ENCODE data around the gene WSCD2. TPM values are rescaled to one million over a fixed set of nuclear protein-coding genes. Genes with fewer than 3 reads are reported as not detected.

The WSCD2 gene
- total RNA-seq, 1 donor from 2014 or later, result not detected

DNA sequence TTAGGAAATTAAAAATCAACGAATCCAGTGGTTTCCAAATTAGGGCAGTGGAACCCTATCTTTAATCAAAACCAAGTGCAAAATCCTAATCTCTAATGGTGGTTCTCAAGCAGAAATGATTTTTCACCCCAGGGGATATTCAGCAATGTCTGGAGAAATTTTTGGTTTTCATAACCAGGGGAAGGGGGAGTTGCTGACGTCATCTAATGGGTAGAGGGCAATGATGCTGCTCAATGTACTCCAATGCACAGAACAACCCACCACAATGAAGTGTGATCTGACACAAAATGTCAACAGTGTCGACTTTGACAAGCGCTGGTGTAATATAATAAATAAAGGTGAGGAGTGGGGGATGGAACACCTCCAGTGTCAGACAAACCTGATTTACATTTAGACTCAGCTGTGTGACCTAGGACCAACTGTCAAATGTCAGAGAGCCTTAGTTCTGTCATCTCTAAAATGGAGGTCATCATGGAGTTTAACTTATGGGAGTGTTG lies 128.6 kb downstream of the WSCD2 start:
- intact Hi-C loops (cut with micrococcal nuclease), result no loop called here

DNA sequence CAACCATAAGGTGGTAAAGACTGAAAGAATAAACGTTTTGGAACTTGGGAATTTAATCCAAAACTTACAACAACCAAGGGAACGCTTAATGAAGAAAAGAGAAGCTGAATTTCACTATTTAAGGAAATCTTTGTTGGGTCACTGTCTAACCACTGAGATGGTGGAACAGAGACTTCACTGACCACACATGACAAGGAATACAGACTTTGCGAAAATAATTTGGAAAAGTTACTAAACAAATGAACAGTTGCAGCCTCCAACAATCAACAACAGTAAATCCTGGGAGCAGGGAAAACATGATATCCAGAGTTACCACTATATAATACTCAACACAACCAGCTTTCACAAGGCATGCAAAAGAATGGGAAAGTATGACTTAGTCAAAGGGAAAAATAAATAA lies 131.0 kb downstream of the WSCD2 start:
- intact Hi-C loops (cut with micrococcal nuclease), result no loop called here

DNA sequence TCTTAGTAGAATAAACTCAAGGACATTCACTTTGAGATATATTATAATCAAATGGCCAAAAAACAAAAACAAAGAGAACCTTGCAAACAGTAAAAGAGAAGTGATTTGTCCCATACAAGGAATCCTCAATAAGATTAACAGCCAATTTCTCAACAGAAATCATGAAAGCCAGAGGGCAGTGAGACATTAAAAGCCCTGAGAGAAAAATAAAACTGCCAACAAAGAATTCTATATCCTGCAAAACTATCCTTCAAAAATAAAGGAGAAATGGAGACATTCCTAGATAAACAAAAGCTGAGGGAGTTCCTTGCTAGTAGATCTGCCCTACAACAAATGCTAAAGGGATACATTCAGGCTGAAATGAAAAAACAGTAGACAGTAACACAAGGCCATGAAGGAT lies 131.9 kb downstream of the WSCD2 start:
- intact Hi-C loops (cut with micrococcal nuclease), result no loop called here

DNA sequence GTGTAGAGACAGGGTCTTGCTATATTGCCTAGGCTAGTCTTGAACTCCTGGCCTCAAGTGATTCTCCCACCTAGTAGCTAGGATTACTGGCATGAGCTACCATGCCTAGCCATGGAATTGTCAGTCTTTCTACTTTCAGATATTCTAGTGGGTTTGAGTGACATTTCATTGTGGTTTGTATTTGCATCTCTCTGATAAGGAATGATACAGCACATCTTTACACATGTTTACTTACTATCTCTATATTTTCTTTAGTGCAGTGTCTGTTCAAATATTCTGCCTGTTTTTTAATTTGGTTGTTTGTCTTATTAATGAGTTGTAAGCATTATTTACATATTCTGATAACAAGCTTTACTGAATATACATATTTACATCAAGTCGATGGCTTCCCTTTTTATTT lies 136.4 kb downstream of the WSCD2 start:
- intact Hi-C loops (cut with micrococcal nuclease), result no loop called here

DNA sequence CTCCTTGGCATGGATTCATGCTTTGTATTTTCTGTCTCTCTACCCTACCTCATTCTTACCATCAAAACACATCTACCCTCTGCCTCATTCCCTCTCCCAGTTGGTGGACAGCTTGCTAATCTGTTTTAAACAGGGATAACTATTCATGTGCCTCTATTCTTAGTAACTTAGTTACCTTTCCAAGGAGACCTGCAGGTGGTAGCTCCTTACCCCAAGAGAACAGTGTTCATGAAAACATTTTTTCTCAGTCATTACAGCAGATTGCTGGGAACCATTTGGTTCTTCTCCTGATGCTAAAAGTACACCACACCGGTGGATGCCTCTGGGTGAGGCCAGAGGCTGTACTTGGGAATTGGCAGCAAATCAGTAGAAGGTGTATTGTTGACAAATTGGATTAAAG lies 137.0 kb downstream of the WSCD2 start:
- intact Hi-C loops (cut with micrococcal nuclease), result no loop called here

DNA sequence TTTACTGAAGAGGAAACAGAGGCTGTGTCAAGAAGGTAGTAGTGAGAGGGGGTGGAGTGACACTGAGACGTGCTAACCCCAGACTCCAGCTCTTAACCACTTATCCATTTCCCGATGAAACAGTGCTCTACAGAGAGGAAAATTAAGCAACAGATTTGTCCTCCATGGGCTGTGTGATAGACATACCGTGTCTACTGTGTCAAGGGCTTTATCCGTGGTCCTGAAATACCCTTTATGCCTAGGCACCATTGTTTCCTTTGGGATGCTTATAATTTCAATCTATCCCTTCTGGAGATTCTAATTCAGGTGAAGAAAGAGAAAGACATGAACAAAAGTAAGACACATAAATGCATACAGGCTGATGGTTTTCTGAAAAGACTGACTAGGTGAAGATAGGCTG lies 138.4 kb downstream of the WSCD2 start:
- intact Hi-C loops (cut with micrococcal nuclease), result no loop called here

DNA sequence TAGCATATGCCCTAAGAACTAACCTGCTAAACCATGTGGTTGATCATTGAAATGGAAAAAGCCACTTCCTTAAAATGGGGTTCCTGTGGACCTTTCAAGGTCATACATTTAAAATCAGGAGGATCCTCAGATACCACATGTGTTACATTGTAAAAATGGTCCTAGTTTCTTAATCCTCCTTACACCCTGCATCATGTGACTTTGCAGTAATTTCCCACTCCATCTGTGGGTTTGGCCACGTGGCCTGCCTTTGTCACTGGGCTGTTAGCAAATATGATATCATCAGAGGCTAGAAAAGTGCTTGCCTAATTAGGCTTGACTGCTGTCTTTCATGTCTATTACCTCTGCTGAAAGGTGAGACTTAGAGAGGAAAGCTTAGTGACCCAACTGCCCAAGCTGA lies 139.3 kb downstream of the WSCD2 start:
- intact Hi-C loops (cut with micrococcal nuclease), result no loop called here

DNA sequence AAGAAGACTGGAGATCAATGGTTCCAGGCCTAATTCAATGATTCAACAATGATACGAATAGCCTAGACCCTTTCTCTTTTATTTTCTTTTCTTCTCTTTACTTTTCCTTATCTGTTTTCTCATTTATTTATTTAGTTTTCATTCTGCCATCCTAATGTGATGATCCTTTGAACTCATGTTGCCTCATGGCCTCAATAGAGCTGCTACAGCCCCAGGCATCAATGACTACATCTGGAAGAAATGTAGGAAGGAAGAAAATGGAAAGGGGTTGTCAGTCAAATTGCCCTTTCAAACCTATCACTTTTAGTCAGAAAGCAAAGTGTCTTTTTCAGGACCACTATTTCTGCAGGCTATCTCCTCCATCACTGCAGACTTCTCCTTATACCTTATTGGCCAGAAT lies 140.1 kb downstream of the WSCD2 start:
- intact Hi-C loops (cut with micrococcal nuclease), result no loop called here

DNA sequence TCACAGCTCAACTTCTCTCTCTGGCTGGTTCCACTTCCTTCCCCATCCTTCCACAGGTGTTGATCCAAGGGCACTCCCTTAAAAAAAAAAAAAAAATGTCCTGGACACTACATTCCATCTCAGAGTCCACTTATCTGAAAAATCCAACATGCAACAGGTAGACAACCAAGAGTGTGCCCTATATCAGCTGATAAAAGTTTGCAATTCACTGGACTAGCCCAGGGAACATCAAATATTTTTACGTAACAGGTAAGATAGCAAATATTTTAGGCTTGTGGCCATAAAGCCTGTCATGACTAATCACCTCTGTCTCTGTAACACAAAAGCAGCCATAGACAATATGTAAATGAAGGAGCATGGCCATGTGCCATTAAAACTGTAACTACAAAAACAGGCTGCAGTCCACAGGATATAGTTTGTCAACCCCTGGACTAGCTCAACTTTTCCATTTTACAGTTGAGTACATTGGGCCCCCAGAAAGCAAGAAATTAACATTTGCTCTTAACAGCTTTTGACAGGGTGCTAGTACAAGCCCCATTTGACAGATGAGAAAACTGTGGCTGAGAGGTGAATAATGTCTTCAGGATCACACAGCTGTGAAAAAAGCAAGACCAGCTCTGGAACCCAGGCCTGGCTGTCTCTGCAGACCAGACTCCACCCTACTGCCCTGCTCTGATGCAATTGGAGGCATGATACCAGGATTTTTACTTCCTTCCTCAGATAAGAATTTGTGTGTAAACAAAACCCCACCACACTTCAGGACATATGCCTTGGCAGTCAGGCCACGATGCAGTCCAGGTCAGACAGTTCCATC lies 141.2 kb downstream of the WSCD2 start:
- intact Hi-C loops (cut with micrococcal nuclease), result no loop called here

DNA sequence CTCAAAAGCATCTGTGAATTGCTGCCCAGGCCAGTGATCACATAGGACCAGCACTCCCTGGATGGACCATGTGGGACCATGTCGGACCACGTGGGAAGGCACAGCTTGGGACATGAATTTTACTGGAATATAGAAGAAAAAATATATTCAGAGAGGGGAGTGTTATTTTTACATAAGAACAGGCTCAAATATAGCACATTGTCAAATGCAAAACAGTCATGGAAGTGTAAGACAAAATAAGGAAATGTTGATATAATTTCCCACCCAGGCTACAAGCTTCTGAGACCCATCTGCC lies 141.7 kb downstream of the WSCD2 start:
- intact Hi-C loops (cut with micrococcal nuclease), result no loop called here

DNA sequence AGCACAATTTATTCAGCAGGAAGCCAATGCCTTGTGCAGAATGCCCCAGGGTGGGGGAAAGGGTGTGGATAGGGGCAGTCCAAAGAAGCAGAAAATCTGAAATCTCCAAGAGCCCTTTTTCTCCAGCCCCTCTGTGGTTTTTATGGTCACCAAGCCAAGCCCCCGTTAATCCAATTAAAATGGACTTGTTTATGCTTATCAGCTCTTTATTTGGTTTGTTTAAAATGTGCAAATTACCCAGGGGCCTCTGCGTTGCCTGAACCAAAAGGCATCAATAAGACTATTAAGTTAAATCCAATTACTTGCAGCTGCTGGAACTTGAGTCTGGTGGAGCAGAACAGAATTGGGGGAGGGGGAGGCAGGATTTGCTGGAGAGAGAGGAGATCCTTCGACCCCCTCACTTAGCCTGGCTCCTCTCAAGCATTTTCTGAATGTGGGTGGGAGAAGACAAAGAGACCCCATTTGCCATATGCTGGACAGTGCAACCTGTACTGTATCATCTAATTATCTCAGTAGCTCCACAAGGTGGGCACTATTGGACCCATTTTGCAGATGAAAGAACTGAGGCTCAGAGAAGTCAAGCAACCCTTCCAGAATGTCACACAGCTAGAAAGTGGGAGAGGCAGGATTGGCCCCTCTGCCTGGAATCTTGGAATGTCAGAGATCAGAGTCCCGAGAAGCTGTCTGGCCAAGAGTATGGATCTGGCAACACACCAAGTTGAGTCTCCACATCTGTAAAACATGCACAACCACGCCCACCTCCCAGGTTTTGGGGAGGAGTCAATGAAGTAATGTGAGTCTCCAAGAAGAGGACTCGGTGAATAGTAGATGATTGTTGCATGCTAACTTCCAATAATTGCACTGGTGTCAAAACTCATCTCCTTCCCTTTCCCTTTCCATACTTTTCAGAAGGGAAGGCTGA lies 143.1 kb downstream of the WSCD2 start:
- intact Hi-C loops (cut with micrococcal nuclease), result no loop called here

DNA sequence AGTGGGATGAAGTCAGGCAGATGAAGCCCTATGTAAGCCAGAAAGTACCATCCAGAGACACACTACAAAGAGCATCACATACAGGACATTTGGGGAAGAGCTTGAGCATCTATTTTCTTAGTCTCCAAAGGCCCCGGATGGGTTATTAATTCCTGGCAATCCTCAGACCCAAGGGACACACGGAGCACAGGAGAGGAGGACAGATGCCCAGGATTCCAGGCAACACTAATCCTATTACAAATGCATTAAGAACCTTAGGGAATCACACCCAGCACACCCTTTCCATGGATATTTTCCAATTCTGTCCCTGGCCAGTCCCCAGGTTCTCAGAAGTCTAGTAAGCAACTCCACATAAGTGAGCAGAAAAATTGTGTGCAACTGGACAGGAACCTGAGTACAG lies 144.1 kb downstream of the WSCD2 start:
- intact Hi-C loops (cut with micrococcal nuclease), result no loop called here

DNA sequence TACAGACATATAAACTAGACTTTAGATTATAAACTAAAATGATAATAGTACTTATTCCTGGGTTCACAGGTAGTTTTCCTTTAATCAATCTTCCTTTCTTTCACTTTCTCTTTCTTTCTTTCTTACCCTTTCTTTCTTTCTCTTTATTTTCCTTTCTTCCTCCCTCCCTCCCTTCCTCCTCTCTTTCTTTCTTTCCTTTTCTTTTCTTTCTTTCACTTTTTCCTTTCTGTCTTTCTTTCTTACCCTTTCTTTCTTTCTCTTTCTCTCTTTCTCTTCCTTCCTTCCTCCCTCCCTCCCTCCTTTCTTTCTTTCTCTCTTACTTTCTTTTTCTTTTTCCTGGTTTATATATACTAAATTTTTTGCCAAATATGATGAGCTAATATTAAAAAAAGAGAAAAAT lies 148.5 kb downstream of the WSCD2 start:
- intact Hi-C loops (cut with micrococcal nuclease), result no loop called here

DNA sequence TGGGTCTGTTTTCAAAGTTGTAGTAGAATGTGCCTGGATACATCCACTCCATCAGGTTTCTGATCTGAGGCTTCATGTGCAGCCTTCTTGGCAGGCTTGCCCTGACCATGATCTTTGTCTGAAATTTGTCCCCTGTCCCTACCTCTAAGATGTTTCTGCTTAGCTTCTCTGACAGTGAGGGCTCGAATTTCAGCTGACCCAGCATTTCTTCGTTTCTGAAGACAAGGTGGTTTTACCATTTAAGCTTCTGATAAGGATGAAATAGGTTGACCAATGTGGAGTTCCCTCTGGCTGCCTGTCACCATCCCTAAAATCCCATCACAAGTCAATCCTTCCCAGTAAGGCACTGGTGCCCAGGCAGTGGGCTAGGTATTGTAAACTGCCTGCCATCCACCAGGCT lies 153.1 kb downstream of the WSCD2 start:
- intact Hi-C loops (cut with micrococcal nuclease), result no loop called here

DNA sequence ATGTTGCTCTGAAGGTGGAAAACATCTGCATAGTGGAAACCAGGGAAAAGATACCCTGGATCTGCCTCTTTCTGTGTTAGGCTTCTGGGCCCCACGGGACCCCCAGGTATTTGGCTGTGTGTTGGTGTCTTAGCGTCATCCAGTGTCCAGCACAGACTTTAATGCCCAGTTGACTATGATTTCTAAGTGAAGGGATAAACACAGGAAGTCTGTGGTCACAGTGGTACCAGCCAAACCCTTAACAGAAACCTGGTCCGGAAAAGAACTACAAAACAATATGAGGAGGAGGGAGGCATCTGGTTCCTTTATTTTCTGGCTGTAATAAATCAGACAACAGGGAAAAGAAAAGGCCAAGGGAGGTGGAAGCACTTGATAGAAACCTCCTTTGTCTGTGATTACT lies 153.6 kb downstream of the WSCD2 start:
- intact Hi-C loops (cut with micrococcal nuclease), result no loop called here

DNA sequence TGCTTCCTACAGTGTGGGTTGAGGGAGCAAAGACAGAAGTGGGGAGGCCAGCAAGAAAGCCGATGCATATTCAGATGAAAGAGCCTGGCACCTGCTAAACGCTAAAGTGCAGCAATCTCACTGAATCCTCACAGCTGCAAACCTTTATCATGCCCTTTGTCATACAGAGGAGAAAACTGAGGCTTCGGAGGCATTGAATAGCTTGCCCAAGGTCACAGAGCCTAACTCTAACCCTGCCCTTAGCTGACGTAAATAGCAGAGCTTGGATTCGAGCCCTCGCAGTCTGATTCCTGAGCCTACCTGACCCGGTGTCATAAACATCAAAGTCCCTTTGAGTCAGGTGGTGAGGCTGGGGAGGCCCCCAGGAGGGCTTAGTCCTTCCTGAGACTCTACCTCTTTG lies 155.1 kb downstream of the WSCD2 start:
- intact Hi-C loops (cut with micrococcal nuclease), result no loop called here

DNA sequence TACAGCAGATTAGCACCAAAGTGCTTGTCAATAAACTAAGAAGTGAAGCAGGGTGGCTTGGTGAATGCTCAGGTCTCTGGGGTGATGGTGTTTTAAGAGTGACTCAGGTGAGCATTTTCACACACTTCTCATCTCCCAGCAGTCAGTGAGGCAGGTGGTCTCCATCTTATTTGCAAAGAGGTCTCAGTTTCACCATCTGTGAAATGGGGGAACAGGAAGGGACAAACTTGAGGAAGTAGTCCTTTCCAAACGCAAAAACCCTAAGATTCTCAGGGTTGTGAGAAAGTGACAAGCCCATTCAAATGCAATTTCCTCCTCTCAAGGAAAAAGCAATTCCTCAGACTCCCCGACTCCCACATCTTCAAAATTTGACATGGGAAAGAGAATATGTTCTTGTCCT lies 155.9 kb downstream of the WSCD2 start:
- intact Hi-C loops (cut with micrococcal nuclease), result no loop called here

DNA sequence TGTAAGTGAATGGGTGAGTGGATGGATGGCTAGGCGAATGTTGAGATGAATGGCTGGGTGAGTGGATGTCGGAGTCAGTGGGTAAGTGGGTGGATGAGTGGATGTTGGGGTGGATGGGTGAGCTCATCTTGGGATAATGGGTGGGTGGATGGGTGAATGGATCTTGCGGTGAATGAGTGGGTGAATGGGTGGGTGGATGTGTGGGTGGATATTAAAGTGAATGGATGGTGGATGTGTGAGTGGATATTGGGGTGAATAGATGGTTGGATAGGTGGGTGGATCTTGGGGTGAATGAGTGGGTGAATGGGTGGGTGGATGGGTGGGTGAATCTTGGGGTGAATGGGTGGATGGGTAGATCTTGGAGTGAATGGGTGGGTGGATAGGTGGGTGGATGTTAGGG lies 158.1 kb downstream of the WSCD2 start:
- intact Hi-C loops (cut with micrococcal nuclease), result no loop called here

DNA sequence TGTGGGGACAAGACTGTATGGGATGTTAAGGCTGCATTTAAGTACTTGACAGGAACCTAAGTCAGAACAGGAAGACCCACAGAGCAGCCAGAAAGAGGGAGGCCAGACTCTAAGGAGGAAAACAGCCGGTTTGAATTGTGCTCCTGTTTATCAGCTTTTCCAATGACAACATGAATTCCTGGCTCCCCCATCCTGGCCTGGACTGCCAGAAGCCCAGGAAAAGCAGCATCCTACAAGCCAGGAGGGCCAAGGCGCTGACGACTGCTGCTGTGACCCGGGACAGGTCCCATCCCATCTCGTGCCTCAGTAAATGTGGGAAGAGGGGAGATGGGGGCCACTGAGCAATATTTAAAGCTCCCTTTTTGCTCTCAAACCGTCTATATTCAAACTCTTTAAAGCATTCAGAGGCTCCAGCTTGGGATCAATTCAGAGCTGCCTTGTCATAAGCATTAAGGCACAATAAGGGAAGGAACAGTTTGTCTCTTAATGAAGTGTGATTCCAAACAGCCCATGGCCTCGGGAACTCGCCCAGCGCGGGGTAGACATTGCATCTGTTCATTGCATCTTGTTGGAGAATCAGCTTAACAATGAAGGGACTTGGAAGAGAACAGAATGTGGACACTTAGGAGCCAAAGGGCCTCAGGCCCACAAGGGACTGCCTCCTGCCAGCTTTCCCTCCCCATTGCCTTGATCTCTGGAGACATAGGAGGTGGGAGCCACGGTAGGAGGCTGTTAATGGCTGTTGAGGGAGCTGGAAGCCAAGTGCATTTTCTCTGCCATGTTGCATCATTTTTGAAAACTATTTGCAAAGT lies 160.5 kb downstream of the WSCD2 start:
- intact Hi-C loops (cut with micrococcal nuclease), result no loop called here

DNA sequence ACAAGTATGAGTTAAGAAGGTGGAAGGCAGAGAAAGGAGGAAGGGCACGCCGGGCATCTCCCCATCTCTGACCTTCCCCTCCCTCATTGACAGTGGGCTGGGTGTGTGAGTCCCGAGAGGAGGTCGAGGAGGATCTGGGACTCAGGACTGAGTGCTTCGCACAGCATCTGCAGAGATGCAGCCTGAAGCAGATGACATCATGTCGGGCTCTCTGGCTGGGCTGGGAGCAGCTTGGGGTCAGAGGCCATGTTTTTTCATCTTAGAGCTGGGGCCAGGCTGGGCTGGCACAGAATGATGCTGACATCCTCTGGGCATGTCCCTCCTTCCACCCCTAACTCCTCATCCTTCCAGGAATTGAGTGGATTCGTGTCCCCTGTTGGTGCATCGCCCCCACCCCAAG lies 166.6 kb downstream of the WSCD2 start:
- intact Hi-C loops (cut with micrococcal nuclease), result no loop called here

DNA sequence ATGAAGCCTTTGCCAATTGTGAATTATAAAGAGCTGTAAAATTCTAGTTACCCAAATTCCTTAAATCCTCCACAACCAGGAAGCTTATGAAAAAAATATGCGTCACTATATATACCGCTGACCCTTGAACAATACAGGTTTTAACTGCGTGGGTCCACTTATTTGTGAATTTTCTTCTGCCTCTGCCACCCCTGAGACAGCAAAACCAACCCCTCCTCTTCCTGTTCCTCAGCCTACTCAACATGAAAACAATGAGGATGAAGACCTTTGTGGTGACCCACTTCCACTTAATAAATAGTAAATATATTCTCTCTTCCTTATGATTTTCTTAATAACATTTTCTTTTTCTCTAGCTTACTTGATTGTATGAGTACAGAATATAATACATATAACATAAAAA lies 167.9 kb downstream of the WSCD2 start:
- intact Hi-C loops (cut with micrococcal nuclease), result no loop called here

DNA sequence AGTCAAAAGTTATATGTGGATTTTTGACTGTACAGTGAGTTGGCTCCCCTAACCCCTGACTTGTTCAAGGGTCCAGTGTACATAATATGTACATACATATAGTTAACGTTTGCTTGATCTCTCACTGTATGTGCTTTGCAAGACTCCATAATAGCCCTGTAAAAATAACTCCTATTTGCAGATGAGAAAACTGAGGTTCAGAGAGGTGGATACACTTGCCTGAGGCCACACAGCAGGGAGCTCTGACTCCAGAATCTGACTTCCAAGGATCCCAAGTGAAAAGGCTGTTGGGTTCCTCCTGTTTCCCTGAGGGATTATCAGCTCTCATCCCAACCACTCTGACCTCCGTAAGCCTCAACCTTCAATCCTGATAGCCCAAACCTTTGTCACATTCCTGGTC lies 168.3 kb downstream of the WSCD2 start:
- intact Hi-C loops (cut with micrococcal nuclease), result no loop called here

Data from T-helper 2 cell treated with Interferon-gamma antibody and Interleukin-4, amounts not matched to agents 100 ng/mL and 5 ng/mL, for 36 hours (primary cell).